ENCODE measurements around the gene CRABP2.

DNA sequence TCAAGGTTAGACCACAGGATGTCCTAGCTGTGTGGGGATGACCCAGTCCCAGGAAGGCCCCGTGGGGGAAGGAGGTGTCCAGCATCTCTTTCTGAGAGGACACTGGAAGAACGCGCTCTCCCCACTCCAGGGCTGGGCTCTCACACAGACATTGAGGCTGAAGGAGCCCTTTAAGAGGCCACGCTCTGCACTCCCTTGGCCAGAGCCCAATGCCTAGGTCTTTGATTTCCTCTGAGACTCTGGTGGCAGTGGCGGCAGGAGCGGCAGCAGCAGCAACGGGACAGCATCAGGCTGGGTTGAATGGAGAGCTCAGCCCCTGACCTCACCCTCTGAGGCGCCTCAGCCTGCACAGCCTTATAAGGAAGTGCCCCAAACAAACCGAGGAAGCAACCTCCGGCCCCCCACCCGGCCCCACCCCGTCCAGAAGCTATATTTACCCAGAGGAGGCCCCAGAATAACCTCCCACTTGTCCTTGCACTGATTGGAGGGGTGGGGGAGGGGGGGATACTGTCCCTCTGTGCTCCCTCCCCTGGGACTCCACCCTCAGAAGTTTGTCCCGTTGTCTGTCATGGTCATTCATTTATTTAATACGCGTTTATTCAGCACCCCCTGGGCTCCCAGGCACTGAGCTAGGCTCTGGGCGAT, 40.5 kb downstream of the CRABP2 start:
- TF ChIP-seq, protein P1, sequence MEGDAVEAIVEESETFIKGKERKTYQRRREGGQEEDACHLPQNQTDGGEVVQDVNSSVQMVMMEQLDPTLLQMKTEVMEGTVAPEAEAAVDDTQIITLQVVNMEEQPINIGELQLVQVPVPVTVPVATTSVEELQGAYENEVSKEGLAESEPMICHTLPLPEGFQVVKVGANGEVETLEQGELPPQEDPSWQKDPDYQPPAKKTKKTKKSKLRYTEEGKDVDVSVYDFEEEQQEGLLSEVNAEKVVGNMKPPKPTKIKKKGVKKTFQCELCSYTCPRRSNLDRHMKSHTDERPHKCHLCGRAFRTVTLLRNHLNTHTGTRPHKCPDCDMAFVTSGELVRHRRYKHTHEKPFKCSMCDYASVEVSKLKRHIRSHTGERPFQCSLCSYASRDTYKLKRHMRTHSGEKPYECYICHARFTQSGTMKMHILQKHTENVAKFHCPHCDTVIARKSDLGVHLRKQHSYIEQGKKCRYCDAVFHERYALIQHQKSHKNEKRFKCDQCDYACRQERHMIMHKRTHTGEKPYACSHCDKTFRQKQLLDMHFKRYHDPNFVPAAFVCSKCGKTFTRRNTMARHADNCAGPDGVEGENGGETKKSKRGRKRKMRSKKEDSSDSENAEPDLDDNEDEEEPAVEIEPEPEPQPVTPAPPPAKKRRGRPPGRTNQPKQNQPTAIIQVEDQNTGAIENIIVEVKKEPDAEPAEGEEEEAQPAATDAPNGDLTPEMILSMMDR (IDR thresholded peaks at IDR 0.05 in 2 of 3, conservative IDR thresholded peaks at IDR 0.05 in 1 of 3; ENCODE audit: control insufficient read depth in 2 of 3, extremely low read depth in 1 of 3, insufficient read depth in 1 of 3, low read depth in 3 of 3, low read length in 3 of 3) = no peak
- TF ChIP-seq TAF1 (IDR thresholded peaks at IDR 0.05; ENCODE audit: borderline replicate concordance, low read depth, low read length) = no peak
- TF ChIP-seq EP300 (IDR thresholded peaks at IDR 0.05; ENCODE audit: borderline replicate concordance in 1 of 2, control insufficient read depth in 1 of 2, low read depth in 2 of 2, low read length in 2 of 2) = no peak
- TF ChIP-seq, protein P2, sequence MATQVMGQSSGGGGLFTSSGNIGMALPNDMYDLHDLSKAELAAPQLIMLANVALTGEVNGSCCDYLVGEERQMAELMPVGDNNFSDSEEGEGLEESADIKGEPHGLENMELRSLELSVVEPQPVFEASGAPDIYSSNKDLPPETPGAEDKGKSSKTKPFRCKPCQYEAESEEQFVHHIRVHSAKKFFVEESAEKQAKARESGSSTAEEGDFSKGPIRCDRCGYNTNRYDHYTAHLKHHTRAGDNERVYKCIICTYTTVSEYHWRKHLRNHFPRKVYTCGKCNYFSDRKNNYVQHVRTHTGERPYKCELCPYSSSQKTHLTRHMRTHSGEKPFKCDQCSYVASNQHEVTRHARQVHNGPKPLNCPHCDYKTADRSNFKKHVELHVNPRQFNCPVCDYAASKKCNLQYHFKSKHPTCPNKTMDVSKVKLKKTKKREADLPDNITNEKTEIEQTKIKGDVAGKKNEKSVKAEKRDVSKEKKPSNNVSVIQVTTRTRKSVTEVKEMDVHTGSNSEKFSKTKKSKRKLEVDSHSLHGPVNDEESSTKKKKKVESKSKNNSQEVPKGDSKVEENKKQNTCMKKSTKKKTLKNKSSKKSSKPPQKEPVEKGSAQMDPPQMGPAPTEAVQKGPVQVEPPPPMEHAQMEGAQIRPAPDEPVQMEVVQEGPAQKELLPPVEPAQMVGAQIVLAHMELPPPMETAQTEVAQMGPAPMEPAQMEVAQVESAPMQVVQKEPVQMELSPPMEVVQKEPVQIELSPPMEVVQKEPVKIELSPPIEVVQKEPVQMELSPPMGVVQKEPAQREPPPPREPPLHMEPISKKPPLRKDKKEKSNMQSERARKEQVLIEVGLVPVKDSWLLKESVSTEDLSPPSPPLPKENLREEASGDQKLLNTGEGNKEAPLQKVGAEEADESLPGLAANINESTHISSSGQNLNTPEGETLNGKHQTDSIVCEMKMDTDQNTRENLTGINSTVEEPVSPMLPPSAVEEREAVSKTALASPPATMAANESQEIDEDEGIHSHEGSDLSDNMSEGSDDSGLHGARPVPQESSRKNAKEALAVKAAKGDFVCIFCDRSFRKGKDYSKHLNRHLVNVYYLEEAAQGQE (IDR thresholded peaks at IDR 0.05; ENCODE audit: low read depth, low read length) = no peak
- peak; percentile 70 for TF ChIP-seq POLR2A (IDR thresholded peaks at IDR 0.05; ENCODE audit: low read depth, low read length)
- no peak for TF ChIP-seq EGR1 (IDR thresholded peaks at IDR 0.05; ENCODE audit: borderline replicate concordance in 1 of 2, low read depth in 2 of 2, low read length in 2 of 2)
- TF ChIP-seq ZNF274 (IDR thresholded peaks at IDR 0.05; ENCODE audit: insufficient read depth, insufficient read length) = no peak
- TF ChIP-seq USF2 (IDR thresholded peaks at IDR 0.05; ENCODE audit: borderline replicate concordance, low read depth, low read length) = no peak
- TF ChIP-seq POLR2AphosphoS5 (IDR thresholded peaks at IDR 0.05; ENCODE audit: low read length) = peak; percentile 63; the same call in 1 of the 2 replicates
- TF ChIP-seq BACH1 (IDR thresholded peaks at IDR 0.05; ENCODE audit: borderline replicate concordance) = no peak
- TF ChIP-seq RFX5 (IDR thresholded peaks at IDR 0.05; ENCODE audit: low read depth, low read length) = no peak

Data from GM12878 (cell line).